ENCODE measurements around the gene TRAF2. TPM values are rescaled to one million over a fixed set of nuclear protein-coding genes. Genes with fewer than 3 reads are reported as not detected.
A peak's percentile ranks its signal among the peaks of the same experiment; 100 is the strongest.

TRAF2 gene
- total RNA-seq, 6 experiments from 2014 or later = 5.8 to 8.8 (median 7.1) TPM

- peak overlapping the region in 2 of 3 donors; percentile 88 to 98 for H3K27ac ChIP-seq
- H3K27me3 ChIP-seq = no peaks in the 10 kb centered on the region
- no peak overlapping the region for H3K4me3 ChIP-seq
- H3K9me3 ChIP-seq = no peaks in the 10 kb centered on the region
- peaks cover 6 to 24% (median 22%) of the 10 kb centered on the region in 4 donors for H3K36me3 ChIP-seq
- no peak for ATAC-seq
- peaks cover 0 to 50% (median 22%) of the 10 kb centered on the region in 4 donors for H3K4me1 ChIP-seq
- no CpG with 5 or more reads among the region's 60 CpGs for WGBS (ENCODE audit: insufficient coverage, low coverage, low lambda C conversion rate, missing lambda C conversion rate)
- intact Hi-C loops (cut with DNase I) = loop anchor here in 1 of 2 donors (10.0 kb wide), 2 partner anchors 57 to 93 kb away; partner anchors contain the start of genes FUT7 and TRAF2
- peak in 2 of 3 donors; percentile 55 to 66 for DNase-seq
- no peak for TF ChIP-seq POLR2A (IDR thresholded peaks at IDR 0.05)
- TF ChIP-seq, protein P1, sequence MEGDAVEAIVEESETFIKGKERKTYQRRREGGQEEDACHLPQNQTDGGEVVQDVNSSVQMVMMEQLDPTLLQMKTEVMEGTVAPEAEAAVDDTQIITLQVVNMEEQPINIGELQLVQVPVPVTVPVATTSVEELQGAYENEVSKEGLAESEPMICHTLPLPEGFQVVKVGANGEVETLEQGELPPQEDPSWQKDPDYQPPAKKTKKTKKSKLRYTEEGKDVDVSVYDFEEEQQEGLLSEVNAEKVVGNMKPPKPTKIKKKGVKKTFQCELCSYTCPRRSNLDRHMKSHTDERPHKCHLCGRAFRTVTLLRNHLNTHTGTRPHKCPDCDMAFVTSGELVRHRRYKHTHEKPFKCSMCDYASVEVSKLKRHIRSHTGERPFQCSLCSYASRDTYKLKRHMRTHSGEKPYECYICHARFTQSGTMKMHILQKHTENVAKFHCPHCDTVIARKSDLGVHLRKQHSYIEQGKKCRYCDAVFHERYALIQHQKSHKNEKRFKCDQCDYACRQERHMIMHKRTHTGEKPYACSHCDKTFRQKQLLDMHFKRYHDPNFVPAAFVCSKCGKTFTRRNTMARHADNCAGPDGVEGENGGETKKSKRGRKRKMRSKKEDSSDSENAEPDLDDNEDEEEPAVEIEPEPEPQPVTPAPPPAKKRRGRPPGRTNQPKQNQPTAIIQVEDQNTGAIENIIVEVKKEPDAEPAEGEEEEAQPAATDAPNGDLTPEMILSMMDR (IDR thresholded peaks at IDR 0.05) = no peak
These were observed 56.0 kb downstream of the TRAF2 start for GRCh38 chr9:136942112-136942880.

DNA sequence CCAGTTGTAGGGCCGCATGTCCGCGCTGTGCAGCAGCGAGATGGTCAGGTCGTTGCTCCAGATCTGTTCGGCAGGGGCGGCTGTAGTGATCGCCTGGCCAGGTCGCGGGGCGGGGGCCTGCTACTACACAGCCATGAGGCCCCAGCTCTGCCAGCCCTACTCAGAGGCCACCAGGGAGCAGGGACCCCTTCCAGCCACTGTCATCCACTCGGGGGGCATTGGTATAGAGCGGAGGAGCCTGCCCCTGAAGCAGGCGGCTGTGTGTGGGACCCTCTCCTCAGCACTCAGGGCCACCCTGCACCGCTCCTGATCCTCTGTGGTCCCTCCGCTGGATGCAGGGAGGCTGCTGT is 56.5 kb downstream of the TRAF2 start:
- Histone ChIP-seq H3K36me3 (peaks cover 6 to 24% (median 22%) of the 10 kb centered on the region in 4 donors), H3K27ac (peak overlapping the region; percentile 88 to 98 (median 93)), H3K4me3 (peak overlapping the region; percentile 72 to 94 (median 75)), H3K27me3 (no peaks in the 10 kb centered on the region), H3K9me3 (no peaks in the 10 kb centered on the region), H3K4me1 (peaks cover 0 to 48% (median 22%) of the 10 kb centered on the region in 4 donors)
- 70% methylated on average over 2 of the region's 16 CpGs for WGBS (ENCODE audit: insufficient coverage, low coverage, low lambda C conversion rate, missing lambda C conversion rate)
- TF ChIP-seq, protein P1 (IDR thresholded peaks at IDR 0.05) = no peak
- TF ChIP-seq POLR2A (IDR thresholded peaks at IDR 0.05) = no peak
- intact Hi-C loops (cut with DNase I) = loop anchor here in 1 of 2 donors (10.0 kb wide), 2 partner anchors 58 to 92 kb away; partner anchors contain the start of genes FUT7 and TRAF2
- DNase-seq = peak in 1 of 3 donors; percentile 62
- no peak for ATAC-seq

GRCh38 chr9:136943291-136944211 is 57.2 kb downstream of the TRAF2 start:
- no peaks in the 10 kb centered on the region for H3K27me3 ChIP-seq
- H3K4me1 ChIP-seq = peaks cover 0 to 51% (median 23%) of the 10 kb centered on the region in 4 donors
- no peaks in the 10 kb centered on the region for H3K9me3 ChIP-seq
- H3K27ac ChIP-seq = peak overlapping the region; percentile 88 to 98 (median 93)
- WGBS (ENCODE audit: insufficient coverage, low coverage, low lambda C conversion rate, missing lambda C conversion rate) = no CpG with 5 or more reads among the region's 61 CpGs
- peak overlapping the region; percentile 72 to 94 (median 75) for H3K4me3 ChIP-seq
- intact Hi-C loops (cut with DNase I) = loop anchor here in 1 of 2 donors (10.0 kb wide), 2 partner anchors 59 to 91 kb away; partner anchors contain the start of genes FUT7 and TRAF2
- no peak for TF ChIP-seq POLR2A (IDR thresholded peaks at IDR 0.05)
- TF ChIP-seq, protein P1 (IDR thresholded peaks at IDR 0.05) = no peak
- DNase-seq (peak; percentile 59 to 71 (median 63)), ATAC-seq (no peak)
- peaks cover 6 to 24% (median 22%) of the 10 kb centered on the region in 4 donors for H3K36me3 ChIP-seq

GRCh38 chr9:136944212-136944518 is 57.8 kb downstream of the TRAF2 start:
- Histone ChIP-seq H3K9me3 (no peaks in the 10 kb centered on the region), H3K4me1 (peaks cover 0 to 49% (median 23%) of the 10 kb centered on the region in 4 donors), H3K36me3 (peaks cover 6 to 24% (median 22%) of the 10 kb centered on the region in 4 donors), H3K27me3 (no peaks in the 10 kb centered on the region), H3K4me3 (peak overlapping the region; percentile 72 to 94 (median 75)), H3K27ac (peak overlapping the region; percentile 88 to 98 (median 93))
- intact Hi-C loops (cut with DNase I) = loop anchor here in 1 of 2 donors (10.0 kb wide), 2 partner anchors 59 to 91 kb away; partner anchors contain the start of genes FUT7 and TRAF2
- TF ChIP-seq POLR2A (IDR thresholded peaks at IDR 0.05) = no peak
- TF ChIP-seq, protein P1 (IDR thresholded peaks at IDR 0.05) = no peak
- no CpG with 5 or more reads among the region's 45 CpGs for WGBS (ENCODE audit: insufficient coverage, low coverage, low lambda C conversion rate, missing lambda C conversion rate)
- ATAC-seq (peak in 2 of 4 donors; percentile 0 to 1), DNase-seq (no peak)

Measured in right lobe of liver (tissue), 6 donors.